Activated CD4-positive, alpha-beta T cell treated with anti-CD3 and anti-CD28 coated beads for 1 hour (primary cell): Measurements from ENCODE around the gene KRTAP23-1.

ENCODE experiments used
- DNase-seq: peaks from one replicate; pipeline ENCODE4 v3.0.0-alpha.2; 2020

KRTAP23-1 gene, protein sequence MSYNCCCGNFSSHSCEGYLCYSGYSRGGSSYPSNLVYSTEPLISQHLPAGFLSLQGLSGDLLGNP

GRCh38 chr21:30348506-30348905, at the start of gene KRTAP23-1:
Gene KRTAP23-1, minus strand, starts transcription at chr21:30348606. Its CDS starts 0 bp downstream, at chr21:30348606.
- DNase-seq = no peak

GRCh38 chr21:30395731-30396130, 47.3 kb upstream of the KRTAP23-1 start, which contains the start of gene KRTAP13-1:
Gene KRTAP13-1, plus strand, starts transcription at chr21:30396031. Its CDS starts 56 bp downstream, at chr21:30396087.
- no peak for DNase-seq

- DNase-seq = no peak
Observed at GRCh38 chr21:30391492-30392025, 43.2 kb upstream of the KRTAP23-1 start.

DNA sequence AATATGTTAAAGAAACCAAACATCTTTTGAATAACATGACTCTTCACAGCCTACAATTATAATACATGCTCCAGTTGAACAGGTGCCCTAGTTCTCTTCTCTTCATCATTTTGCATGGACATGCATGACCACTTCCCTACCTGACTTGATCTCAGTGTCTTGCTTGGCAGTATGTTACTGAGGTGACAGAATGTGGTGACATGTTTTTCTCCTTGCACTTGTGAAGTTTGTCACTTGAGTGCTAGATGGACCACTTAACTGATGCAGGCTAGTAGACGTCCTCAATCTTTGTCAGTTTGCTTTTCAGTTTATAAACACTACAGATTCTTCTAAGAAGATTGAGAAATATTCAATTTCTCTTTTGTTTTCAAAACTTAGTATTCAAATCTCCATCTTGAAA, 33.8 kb upstream of the KRTAP23-1 start:
- DNase-seq = no peak

GRCh38 chr21:30372139-30372770, 23.8 kb upstream of the KRTAP23-1 start, which contains the start of gene KRTAP13-2:
Gene KRTAP13-2, minus strand, starts transcription at chr21:30372271. Its CDS starts 58 bp downstream, at chr21:30372213.
- DNase-seq = no peak

DNA sequence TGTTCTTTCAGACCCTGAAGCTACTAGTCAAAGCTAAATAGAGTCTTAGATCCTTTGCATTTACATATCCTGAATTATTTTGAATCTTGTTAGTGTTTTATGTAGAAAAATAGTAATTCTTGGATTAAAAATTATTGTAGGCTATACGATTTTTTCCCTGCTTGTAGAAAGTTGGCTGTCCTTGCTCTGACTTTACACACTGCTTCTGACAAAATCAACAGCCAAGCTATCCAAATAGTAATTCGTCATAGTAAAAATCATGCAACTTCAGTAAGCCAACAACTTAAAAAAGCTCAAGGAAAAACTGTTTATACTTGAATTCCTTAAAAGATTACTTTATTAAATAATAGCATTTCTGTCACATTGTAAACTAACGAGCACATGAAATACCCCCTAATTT, 7.5 kb upstream of the KRTAP23-1 start:
- no peak for DNase-seq

DNA sequence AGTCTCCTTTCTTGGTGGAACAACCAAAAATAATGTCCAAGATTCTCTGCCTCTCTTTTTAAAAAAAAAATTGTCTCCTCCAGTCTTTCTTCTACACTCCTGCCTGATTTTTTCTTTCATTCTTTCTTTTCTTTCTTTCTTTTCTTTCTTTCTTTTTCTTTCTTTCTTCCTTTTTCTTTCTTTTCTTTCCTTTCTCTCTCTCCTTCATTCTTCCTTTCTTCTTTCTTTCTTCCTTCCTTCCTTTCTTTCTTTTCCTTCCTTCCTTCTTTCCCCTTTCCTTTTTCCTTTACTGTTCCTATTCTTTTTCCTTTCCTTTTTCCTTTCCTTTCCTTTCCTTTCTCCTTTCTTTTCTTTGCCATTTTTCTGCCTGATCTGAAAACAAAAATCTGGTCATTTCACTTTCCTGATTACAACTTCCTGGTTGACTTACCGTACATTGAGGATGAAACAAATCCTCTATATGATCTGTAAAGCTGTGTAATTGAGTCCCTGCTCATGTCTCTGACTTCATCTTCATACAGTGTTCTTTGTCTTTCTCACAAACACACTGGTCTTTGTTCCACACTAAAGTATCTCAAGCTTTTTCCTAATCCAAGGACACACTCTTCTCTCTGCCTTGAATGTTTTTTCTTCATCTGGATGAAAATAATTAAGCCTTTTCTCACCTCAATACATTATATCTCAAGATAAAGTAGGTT, 6.1 kb upstream of the KRTAP23-1 start:
- no peak for DNase-seq

DNA sequence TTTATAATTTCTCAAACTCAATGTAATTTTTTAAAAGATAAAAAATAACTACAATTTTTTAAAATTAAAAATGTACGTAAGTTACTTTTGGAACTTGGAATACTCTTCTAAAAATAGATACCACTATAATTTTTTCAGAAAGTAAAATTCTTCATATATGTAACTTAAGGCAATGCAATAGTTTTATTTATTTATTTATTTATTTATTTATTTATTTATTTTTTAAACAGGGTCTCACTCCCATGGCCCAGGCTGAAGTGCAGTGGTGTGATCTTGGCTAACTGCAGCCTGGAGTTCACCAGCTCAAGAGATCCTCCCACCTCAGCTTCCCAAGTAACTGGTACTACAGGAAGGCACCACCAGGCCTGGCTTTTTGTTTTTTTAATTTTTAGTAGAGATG, 3.1 kb upstream of the KRTAP23-1 start:
- DNase-seq = no peak

GRCh38 chr21:30349572-30349971, 1.2 kb upstream of the KRTAP23-1 start:
- DNase-seq = no peak

GRCh38 chr21:30345014-30345413, 3.4 kb downstream of the KRTAP23-1 start:
- no peak for DNase-seq

- DNase-seq = no peak
Observed at GRCh38 chr21:30340714-30341573, 7.5 kb downstream of the KRTAP23-1 start.

DNA sequence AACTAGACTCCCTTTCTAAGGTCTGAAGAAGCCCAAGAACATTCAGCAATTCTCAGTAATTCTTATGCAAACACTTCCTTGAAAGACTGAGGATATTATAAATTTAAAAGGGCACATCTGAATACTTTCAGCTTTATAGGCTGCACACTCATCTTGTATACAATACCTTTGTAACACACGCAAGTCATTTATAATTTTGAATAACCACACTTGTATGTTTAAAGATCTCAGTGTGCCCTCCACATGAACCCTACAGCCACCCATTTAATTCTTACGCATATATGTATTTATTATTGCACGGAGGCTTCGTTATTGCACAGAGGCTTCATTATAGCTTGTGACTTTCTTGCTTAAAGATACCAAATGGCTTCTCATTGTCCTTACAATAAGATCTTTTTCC, 9.7 kb downstream of the KRTAP23-1 start:
- no peak for DNase-seq

- no peak for DNase-seq
Observed at GRCh38 chr21:30337772-30338171, 10.6 kb downstream of the KRTAP23-1 start.

DNA sequence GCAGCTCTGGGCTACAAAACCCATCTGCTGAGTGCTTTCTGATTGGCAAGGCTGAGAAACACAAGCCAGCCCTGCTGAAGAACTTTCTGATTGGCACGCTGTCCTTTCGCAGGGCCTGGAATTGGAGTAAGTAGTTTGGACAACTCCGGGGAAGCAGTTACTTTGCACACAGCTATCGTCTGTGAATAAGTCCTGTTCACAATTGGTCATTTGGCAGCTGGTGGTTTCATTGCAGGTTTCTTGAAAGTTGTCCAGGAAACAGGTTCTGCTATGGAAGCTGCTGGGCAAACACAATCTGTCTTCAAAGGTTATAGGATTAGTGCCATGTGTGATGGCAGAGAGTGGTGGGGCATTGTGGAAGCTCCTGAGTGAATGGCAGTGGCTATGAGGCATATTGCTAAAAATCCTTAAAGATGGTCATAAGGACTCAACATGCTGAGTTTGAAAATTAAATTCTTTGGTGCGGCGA, 11.1 kb downstream of the KRTAP23-1 start, which contains the start of gene KRTAP27-1:
TSS of gene KRTAP27-1 (minus strand) at position 419 of the 469 bp plus-strand sequence. CDS start at position 393, 26 bp downstream.
- no peak for DNase-seq

DNA sequence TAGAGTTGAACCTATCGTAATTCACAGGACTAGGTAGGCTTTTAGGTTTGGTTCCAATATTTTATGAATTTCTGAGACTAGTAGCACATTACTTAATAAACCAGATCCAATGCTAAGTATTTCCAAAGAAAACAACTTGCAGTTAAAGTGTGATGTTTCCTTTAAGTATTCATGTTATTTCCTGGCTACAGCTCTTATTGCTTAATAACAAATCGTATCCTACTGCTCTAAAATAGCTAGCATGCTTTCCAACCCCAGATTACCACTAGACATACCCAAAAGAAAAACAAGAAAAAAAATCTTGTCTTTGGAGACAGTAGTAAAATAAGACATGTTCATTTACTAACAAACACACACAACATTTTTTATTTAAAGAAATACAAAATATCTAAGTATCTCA, 11.8 kb downstream of the KRTAP23-1 start:
- DNase-seq = no peak

DNA sequence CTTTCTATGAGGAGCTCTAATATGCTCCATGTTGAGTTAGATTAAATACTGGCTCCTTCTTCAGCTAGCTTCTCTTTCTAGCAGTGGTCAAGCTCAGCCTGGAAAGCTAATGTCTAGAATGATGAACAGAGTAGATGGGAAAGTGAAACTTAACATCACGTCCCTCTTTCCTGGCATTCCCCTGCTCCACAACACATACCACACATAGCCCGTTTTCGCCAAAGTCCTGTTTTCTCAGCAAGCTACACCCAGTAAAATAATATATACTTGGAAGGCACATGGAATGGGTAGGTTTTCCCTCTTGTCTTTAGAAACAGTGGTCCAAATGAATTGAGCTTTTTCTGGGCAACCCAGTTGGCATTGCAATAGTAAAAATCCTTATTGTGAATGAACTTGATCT, 14.7 kb downstream of the KRTAP23-1 start:
- no peak for DNase-seq

DNA sequence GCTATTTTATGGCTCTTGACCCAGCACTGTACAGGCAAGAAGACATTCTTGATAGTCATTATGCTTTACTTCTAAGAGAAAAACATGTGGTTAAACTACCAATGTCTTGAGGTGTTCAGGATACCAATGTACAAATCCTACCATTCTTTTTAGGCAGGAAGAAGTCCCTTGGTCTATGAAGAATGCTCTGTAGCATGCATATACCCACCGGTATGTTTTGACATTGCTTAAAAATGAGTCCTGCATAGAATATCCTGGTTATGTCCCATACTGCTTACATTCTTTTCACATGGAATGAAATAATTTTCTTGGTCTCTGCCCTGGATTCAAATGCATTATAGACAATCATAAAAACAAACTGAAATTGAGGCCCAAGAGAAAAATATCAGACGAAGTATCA, 15.7 kb downstream of the KRTAP23-1 start:
- DNase-seq = no peak

GRCh38 chr21:30329203-30329875, 19.1 kb downstream of the KRTAP23-1 start:
- no peak for DNase-seq

- DNase-seq = no peak
Observed at GRCh38 chr21:30326390-30326789, 22.0 kb downstream of the KRTAP23-1 start.

DNA sequence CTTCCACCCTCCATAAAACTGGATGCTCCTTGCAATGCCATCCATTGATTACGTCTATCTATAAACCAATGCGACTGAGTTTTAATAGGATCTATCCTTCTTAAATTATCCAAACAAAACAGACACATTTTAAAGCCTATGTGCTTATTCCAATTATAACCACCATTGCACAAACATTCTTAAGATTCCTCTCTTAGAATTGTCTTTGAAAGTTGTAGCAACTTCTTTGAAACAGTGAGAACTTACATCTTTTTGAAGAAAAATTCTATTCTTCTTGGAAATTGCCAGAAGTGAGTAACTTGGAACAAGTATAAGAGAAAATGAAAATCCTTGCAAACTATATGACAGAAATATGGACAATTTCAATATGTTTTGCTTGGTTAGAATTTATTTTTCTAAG, 28.2 kb downstream of the KRTAP23-1 start, which contains the start of gene KRTAP26-1:
TSS of gene KRTAP26-1 (minus strand) at position 101 of the 400 bp plus-strand sequence. CDS start 280 bp downstream, outside the sequence.
- no peak for DNase-seq

GRCh38 chr21:30315701-30316100, 32.7 kb downstream of the KRTAP23-1 start:
- DNase-seq = no peak

- DNase-seq = no peak
Observed at GRCh38 chr21:30306884-30307283, 41.5 kb downstream of the KRTAP23-1 start.
